ENCODE data around the gene TMEM120A. TPM values are rescaled to one million over a fixed set of nuclear protein-coding genes. Genes with fewer than 3 reads are reported as not detected.

TMEM120A gene
- total RNA-seq, 4 donors from 2014 or later, result 14.4 to 53.9 (median 20.1) TPM

- H3K4me1 ChIP-seq, result peaks cover 0 to 89% (median 45%) of the 10 kb centered on the region in 3 donors
- H3K9me3 ChIP-seq, result no peaks in the 10 kb centered on the region
- TF ChIP-seq, protein P1, sequence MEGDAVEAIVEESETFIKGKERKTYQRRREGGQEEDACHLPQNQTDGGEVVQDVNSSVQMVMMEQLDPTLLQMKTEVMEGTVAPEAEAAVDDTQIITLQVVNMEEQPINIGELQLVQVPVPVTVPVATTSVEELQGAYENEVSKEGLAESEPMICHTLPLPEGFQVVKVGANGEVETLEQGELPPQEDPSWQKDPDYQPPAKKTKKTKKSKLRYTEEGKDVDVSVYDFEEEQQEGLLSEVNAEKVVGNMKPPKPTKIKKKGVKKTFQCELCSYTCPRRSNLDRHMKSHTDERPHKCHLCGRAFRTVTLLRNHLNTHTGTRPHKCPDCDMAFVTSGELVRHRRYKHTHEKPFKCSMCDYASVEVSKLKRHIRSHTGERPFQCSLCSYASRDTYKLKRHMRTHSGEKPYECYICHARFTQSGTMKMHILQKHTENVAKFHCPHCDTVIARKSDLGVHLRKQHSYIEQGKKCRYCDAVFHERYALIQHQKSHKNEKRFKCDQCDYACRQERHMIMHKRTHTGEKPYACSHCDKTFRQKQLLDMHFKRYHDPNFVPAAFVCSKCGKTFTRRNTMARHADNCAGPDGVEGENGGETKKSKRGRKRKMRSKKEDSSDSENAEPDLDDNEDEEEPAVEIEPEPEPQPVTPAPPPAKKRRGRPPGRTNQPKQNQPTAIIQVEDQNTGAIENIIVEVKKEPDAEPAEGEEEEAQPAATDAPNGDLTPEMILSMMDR (IDR thresholded peaks at IDR 0.05), result no peak
- no peak for TF ChIP-seq POLR2A (IDR thresholded peaks at IDR 0.05)
- peaks cover 0 to 63% (median 0%) of the 10 kb centered on the region in 3 donors for H3K36me3 ChIP-seq
- intact Hi-C loops (cut with DNase I), result no loop called here
- WGBS, 2 donors, result 84% methylated on average over 4 of the region's 10 CpGs; no CpG with 5 or more reads in 1 of the 2 donors
- no peak for DNase-seq
- peak overlapping the region; percentile 70 to 90 (median 84) for H3K27ac ChIP-seq
- H3K27me3 ChIP-seq, result no peaks in the 10 kb centered on the region
- peak overlapping the region in 2 of 4 donors; percentile 18 to 24 for H3K4me3 ChIP-seq
Measured at GRCh38 chr7:75968012-75968411, 26.4 kb downstream of the TMEM120A start.

DNA sequence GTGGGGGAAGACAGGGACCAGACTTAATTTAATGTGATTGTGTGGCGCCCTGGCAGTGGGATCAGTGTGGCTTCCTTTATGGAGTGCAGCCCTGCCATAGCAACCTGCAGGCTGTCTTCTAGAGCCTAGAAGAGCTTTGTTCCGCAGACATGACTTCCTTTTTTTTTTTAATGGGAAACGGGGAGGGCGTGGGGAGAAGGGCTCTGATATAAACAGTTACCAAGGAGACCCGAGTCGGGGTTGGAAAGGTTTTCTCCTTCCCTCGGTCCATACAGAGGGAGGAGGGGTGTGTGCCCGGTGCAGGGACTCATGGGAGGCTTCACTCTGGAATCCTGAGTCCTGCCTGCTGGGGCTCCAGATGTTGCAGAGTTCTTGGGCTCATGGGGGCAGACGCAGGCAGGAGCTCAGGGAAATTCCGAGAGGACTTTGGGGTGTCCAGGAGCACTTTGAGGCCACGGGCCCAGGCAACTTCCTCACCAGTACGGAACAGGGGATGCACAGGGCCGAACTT, 26.9 kb downstream of the TMEM120A start:
- no peak for DNase-seq
- intact Hi-C loops (cut with DNase I), result no loop called here

GRCh38 chr7:75967055-75967454, 27.3 kb downstream of the TMEM120A start:
- Histone ChIP-seq H3K27ac (peak overlapping the region; percentile 70 to 90 (median 84)), H3K27me3 (no peaks in the 10 kb centered on the region), H3K4me1 (peaks cover 0 to 89% (median 49%) of the 10 kb centered on the region in 3 donors), H3K9me3 (no peaks in the 10 kb centered on the region), H3K36me3 (peaks cover 0 to 63% (median 0%) of the 10 kb centered on the region in 3 donors), H3K4me3 (no peak overlapping the region)
- WGBS, 2 donors, result 86 to 90% methylated on average over 4 to 7 of the region's 11 CpGs
- intact Hi-C loops (cut with DNase I), result no loop called here
- DNase-seq, result no peak
- TF ChIP-seq POLR2A (IDR thresholded peaks at IDR 0.05), result no peak
- TF ChIP-seq, protein P1 (IDR thresholded peaks at IDR 0.05), result no peak

More for the DNA sequence above, 26.9 kb downstream of the TMEM120A start:
- H3K36me3 ChIP-seq, result peaks cover 0 to 63% (median 0%) of the 10 kb centered on the region in 3 donors
- no peaks in the 10 kb centered on the region for H3K9me3 ChIP-seq
- peak overlapping the region in 2 of 4 donors; percentile 18 to 24 for H3K4me3 ChIP-seq
- 43 to 60% methylated on average over 6 to 10 of the region's 13 CpGs for WGBS, 2 donors
- peak overlapping the region; percentile 70 to 90 (median 84) for H3K27ac ChIP-seq
- no peak for TF ChIP-seq POLR2A (IDR thresholded peaks at IDR 0.05)
- TF ChIP-seq, protein P1 (IDR thresholded peaks at IDR 0.05), result no peak
- peaks cover 0 to 89% (median 46%) of the 10 kb centered on the region in 3 donors for H3K4me1 ChIP-seq
- no peaks in the 10 kb centered on the region for H3K27me3 ChIP-seq

DNA sequence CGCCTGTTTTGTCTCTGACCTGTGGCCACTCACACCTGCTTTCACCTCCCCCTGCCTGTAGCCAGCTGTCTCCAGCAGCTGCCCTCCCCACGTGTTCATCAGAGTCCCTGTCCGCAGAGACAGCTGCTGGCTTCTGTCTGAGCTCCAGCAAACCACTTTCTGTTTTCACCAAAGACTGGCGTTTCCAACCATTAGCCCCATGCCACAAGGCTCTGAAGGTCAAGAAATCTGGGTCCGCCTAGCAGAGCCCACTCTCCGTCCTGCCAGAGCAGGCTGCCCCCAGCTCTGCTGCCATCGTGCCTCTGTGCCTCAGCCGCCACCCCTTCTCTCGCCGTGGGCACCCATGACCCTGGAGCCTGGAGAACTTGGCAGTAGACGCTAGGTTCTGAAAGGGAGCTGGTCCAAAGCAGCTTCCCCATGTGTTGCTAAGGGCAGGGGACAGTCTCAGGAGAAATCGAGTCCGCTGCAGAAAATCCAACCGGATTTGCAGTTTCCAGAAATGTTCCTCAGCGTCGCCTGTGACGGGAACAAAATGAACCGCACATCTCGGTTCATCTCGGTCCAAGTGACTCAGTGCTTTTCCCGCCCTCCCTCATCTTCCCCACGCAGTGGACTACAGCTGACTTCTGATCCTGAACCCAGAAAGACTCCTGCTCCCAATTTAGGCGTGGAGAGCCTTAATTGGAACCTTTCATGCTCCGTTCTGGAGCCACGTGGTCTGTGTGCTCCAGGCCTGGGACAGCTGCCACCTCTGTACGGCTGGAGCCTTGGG, 28.0 kb downstream of the TMEM120A start:
- Histone ChIP-seq H3K27me3 (no peaks in the 10 kb centered on the region), H3K27ac (peak overlapping the region; percentile 70 to 90 (median 84)), H3K36me3 (peaks cover 0 to 64% (median 0%) of the 10 kb centered on the region in 3 donors), H3K4me3 (peak overlapping the region in 2 of 4 donors; percentile 13 to 42), H3K9me3 (no peaks in the 10 kb centered on the region), H3K4me1 (peaks cover 0 to 89% (median 42%) of the 10 kb centered on the region in 3 donors)
- DNase-seq, result no peak
- WGBS, 2 donors, result 63 to 73% methylated on average over 18 to 22 of the region's 26 CpGs
- no peak for TF ChIP-seq POLR2A (IDR thresholded peaks at IDR 0.05)
- TF ChIP-seq, protein P1 (IDR thresholded peaks at IDR 0.05), result no peak
- intact Hi-C loops (cut with DNase I), result no loop called here

DNA sequence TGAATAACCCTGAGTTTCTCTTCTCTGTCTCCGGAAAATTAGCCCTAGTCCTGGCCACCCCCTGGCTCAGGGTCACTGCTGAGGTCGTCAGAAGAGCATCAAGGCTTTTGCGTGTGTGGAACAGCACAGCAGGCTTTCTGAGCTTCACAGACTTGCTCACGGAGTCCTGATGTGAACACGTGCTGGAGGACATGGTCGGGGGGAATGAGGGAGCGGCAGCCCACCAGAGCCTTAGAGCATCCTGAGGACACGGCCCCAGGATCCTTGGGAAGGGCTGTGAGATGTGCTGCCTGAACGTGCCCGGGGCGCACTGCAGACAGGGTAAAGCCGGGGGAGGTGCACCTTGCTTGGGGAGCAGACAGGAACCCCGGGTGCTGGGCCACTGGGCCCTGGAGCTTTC, 28.8 kb downstream of the TMEM120A start:
- H3K27ac ChIP-seq, result peak overlapping the region; percentile 64 to 90 (median 84)
- DNase-seq, result no peak
- no peaks in the 10 kb centered on the region for H3K27me3 ChIP-seq
- H3K9me3 ChIP-seq, result no peaks in the 10 kb centered on the region
- WGBS, 2 donors, result 79% methylated on average over 2 of the region's 13 CpGs; no CpG with 5 or more reads in 1 of the 2 donors
- H3K4me3 ChIP-seq, result no peak overlapping the region
- intact Hi-C loops (cut with DNase I), result no loop called here
- peaks cover 0 to 67% (median 0%) of the 10 kb centered on the region in 3 donors for H3K36me3 ChIP-seq
- peaks cover 0 to 85% (median 40%) of the 10 kb centered on the region in 3 donors for H3K4me1 ChIP-seq
- TF ChIP-seq, protein P1 (IDR thresholded peaks at IDR 0.05), result no peak
- TF ChIP-seq POLR2A (IDR thresholded peaks at IDR 0.05), result no peak

Measured in esophagus squamous epithelium (tissue), 5 donors.